ENCODE measurements around the gene XPR1.

GRCh38 chr1:180887841-180888240, 256.0 kb downstream of the XPR1 start:
- TF ChIP-seq CTCF (IDR thresholded peaks at IDR 0.05) (no peak), POLR2A (IDR thresholded peaks at IDR 0.05) (no peak)
